ENCODE data around the gene CCDC178. TPM values are rescaled to one million over a fixed set of nuclear protein-coding genes. Genes with fewer than 3 reads are reported as not detected.
A peak's percentile ranks its signal among the peaks of the same experiment; 100 is the strongest.

The CCDC178 gene
- total RNA-seq, 2 donors from 2014 or later = not detected

DNA sequence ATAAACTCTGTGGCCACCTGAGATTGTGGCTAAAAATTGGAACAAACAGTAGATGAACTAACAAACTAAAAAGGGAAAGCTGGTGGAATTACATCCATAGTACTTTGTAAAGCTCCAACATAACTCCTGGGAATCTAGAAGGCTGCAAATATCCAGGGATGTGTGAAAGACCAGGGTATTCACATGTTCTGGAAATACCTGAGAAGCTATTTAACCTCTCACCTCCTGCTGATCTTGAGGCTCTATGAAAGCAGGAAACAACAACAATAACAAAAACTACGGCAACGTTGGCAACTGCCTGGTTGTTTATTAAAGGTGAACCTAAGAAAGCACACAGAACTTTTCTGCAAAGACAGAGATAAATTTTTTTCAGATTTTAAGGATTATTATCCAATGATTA lies 171.3 kb downstream of the CCDC178 start:
- DNase-seq (no peak), ATAC-seq (replicated peaks in 1 of 2) (no peak)
- H3K4me1 Mint-ChIP-seq (ENCODE audit: low read depth) = no peaks in the 10 kb centered on the region
- no peak overlapping the region for H3K27ac Mint-ChIP-seq
- no peak overlapping the region for H3K4me3 Mint-ChIP-seq
- H3K27me3 Mint-ChIP-seq (ENCODE audit: low read depth) = no peaks in the 10 kb centered on the region
- no peaks in the 10 kb centered on the region for H3K9me3 Mint-ChIP-seq
- no peaks in the 10 kb centered on the region for H3K36me3 Mint-ChIP-seq (ENCODE audit: insufficient read depth in 2 of 2)

DNA sequence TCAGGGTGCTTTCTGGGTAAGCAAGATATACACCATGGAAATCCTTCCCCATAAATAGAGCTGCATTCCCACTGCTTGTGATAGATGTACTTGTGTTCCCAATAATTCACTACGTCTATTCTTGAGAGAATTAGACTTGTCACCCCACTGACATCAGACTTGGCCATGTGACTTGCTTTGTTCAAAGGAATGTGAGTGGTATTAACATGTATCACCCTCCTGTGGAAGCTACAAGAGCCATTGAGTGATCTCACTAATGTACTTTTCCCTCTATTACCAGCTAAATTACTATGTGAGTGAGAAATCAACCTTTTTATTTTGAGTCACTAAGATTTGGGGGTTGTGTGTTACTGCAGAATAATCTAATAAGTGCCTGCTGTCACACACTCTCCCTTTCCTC lies 176.0 kb downstream of the CCDC178 start:
- H3K27me3 Mint-ChIP-seq (ENCODE audit: low read depth) = no peaks in the 10 kb centered on the region
- DNase-seq = no peak
- H3K27ac Mint-ChIP-seq = no peak overlapping the region
- ATAC-seq (replicated peaks in 1 of 2) = no peak
- H3K4me3 Mint-ChIP-seq = no peak overlapping the region
- H3K9me3 Mint-ChIP-seq = peaks cover 2 to 4% of the 10 kb centered on the region in 2 donors
- no peaks in the 10 kb centered on the region for H3K4me1 Mint-ChIP-seq (ENCODE audit: low read depth)
- no peaks in the 10 kb centered on the region for H3K36me3 Mint-ChIP-seq (ENCODE audit: insufficient read depth in 2 of 2)

DNA sequence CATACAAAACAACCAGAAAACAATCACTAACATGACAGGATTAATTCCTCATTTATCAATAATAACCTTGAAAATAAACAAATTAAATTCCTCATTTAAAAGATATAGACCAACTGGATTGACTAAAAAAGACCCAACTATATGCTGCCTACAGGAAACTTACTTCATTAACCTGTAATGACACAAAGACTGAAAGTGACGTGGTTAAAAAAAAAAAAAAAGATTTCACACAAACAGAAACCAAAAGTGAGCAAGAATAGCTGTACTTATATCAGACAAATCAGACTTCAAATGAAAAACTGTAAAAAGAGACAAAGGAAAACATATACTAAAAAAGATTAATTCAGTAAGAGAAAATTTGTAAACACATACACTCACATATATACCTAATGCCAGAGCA lies 201.2 kb downstream of the CCDC178 start:
- no peak for DNase-seq
- Mint-ChIP-seq H3K9me3 (peaks cover 12 to 13% of the 10 kb centered on the region in 2 donors), H3K4me3 (no peak overlapping the region), H3K36me3 (ENCODE audit: insufficient read depth in 2 of 2) (peaks cover 3 to 4% of the 10 kb centered on the region in 2 donors), H3K27me3 (ENCODE audit: low read depth) (no peaks in the 10 kb centered on the region), H3K27ac (peak overlapping the region; percentile 76), H3K4me1 (ENCODE audit: low read depth) (no peaks in the 10 kb centered on the region)
- ATAC-seq (replicated peaks in 1 of 2) = no peak

DNA sequence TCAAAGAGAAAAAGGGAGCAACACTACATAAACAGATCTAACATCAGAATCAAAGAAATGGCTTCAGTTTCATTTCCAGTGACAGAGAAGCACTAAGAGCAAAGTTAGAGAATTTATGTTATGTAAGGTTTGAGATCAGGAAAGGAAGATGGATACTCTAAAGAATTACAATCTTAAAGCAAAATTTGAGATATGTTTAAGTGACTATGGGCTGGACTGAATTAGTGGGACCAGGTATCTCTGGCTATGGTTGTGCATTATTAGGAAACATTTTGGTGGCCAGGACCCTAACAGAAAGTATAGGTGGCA lies 208.2 kb downstream of the CCDC178 start:
- Mint-ChIP-seq H3K36me3 (ENCODE audit: insufficient read depth in 2 of 2) (no peaks in the 10 kb centered on the region), H3K27ac (no peak overlapping the region), H3K4me3 (no peak overlapping the region)

DNA sequence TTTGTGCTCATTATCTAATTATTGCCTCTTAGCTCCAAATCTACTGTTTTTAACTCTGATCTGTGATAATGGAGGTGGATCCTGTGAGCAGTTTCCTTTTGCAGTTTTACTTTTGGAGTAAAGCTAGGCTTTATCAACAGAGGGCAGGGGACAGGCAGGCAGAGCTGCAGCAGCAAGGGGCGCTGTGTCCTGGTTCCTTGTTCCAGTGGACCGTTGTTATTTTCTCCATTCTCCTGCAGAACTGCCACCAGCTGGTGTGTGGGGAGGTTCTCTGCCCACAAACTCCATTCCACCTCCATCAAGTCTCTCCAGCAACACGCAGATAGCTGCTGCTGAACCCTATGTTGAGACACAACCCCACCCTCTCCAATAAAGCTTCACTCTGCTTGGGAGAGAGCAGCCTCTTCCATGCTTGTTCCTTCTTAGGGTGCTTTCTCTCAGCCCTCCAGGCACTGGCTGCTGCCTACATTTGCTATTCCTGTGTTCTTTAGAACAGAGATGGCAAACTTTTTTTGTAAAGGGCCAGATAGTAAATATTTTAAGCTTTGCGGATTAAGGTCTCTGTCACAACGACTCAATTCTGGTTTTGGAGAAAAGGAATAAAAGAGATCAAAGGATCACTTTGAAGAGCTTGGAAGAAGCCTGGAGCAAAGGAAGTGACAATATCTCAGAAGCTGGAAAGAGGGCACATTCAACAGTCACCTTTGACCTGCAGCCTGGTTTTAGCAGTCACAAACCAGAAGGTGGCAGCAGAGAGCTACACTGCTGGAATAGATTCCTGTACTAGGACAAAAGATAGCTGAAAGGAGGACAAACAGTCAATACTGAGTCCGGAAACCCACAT lies 208.8 kb downstream of the CCDC178 start:
- peak in 1 of 2 donors; percentile 36 for ATAC-seq (replicated peaks in 1 of 2)
- H3K27ac Mint-ChIP-seq = no peak overlapping the region
- H3K9me3 Mint-ChIP-seq = no peaks in the 10 kb centered on the region

More for the DNA sequence above, 208.2 kb downstream of the CCDC178 start:
- H3K27me3 Mint-ChIP-seq (ENCODE audit: low read depth) = no peaks in the 10 kb centered on the region
- H3K9me3 Mint-ChIP-seq = no peaks in the 10 kb centered on the region
- DNase-seq (no peak), ATAC-seq (replicated peaks in 1 of 2) (no peak)
- no peaks in the 10 kb centered on the region for H3K4me1 Mint-ChIP-seq (ENCODE audit: low read depth)

DNA sequence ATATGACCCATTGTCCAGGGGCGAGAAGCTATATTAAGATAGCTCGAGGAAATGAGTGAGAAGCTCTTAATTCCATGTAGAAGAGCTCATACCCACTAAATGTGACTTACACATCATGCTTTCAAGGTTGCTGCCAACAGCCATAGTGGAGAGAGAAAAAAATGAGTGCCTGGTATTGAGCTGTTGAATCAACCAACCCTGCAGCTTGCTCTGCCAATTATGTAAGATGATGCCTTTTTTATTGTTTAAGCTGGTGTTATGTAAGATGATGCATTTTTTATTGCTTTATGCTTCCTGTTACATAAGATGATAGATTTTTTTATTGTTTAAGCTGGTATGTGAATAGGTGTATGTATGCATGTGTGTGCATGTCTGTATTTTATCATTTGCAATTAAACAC lies 228.2 kb downstream of the CCDC178 start:
- no peak overlapping the region for H3K4me3 Mint-ChIP-seq

More for the DNA sequence above, 208.8 kb downstream of the CCDC178 start:
- Mint-ChIP-seq H3K4me1 (ENCODE audit: low read depth) (no peaks in the 10 kb centered on the region), H3K36me3 (ENCODE audit: insufficient read depth in 2 of 2) (no peaks in the 10 kb centered on the region), H3K4me3 (no peak overlapping the region), H3K27me3 (ENCODE audit: low read depth) (no peaks in the 10 kb centered on the region)
- peak; percentile 58 to 64 for DNase-seq

DNA sequence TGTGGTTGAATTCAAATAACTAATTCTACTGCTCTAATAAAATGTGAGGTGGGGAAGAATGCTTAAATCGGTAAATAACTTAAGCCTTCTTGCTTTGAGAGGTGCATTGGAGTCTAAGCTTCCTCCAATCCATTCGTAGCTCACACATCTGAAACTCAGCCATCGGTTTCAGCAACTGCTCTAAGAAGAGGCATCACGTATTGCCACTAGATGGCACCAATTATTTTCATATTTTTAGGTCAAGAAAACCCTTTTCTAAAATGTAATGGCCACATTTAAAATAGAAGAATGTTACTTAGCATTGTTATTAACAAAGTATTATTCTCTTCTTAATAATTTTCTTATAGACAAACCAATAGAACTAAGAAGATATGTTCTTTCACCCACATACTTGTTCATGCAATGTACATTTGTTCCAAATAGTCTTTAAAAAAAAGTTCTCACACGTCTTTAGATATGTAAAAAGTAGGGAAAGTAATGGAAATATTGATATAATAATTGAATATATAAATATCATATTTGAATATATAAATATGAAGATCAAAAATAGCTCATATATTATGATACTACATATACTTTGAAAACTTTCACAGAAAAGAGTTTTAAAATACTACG lies 229.8 kb downstream of the CCDC178 start:
- H3K4me3 Mint-ChIP-seq = no peak overlapping the region
- no peaks in the 10 kb centered on the region for H3K4me1 Mint-ChIP-seq (ENCODE audit: low read depth)
- no peak for DNase-seq
- H3K27me3 Mint-ChIP-seq (ENCODE audit: low read depth) = no peaks in the 10 kb centered on the region
- no peak overlapping the region for H3K27ac Mint-ChIP-seq
- ATAC-seq (replicated peaks in 1 of 2) = no peak
- no peaks in the 10 kb centered on the region for H3K36me3 Mint-ChIP-seq (ENCODE audit: insufficient read depth in 2 of 2)
- no peaks in the 10 kb centered on the region for H3K9me3 Mint-ChIP-seq

More for the DNA sequence above, 228.2 kb downstream of the CCDC178 start:
- Mint-ChIP-seq H3K27me3 (ENCODE audit: low read depth) (no peaks in the 10 kb centered on the region), H3K27ac (no peak overlapping the region), H3K36me3 (ENCODE audit: insufficient read depth in 2 of 2) (no peaks in the 10 kb centered on the region), H3K9me3 (no peaks in the 10 kb centered on the region), H3K4me1 (ENCODE audit: low read depth) (no peaks in the 10 kb centered on the region)
- DNase-seq (no peak), ATAC-seq (replicated peaks in 1 of 2) (no peak)

DNA sequence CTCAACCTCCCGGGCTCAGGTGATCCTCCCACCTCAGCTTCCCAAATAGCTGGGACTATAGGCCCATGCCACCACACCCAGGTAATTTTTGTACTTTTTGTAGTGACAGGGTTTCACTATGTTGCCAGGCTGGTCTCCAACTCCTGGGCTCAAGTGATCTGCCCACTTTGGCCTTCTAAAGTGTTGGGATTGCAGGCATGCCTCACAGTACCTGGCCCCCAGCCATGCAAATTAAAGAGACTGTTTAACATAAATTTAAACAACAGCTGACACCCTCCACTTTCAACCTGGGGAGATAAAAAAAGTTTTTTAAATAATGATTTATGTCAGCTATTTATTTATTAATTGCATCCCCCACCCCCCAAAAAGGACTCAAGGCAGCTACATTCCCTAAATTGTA lies 234.7 kb downstream of the CCDC178 start:
- H3K36me3 Mint-ChIP-seq (ENCODE audit: insufficient read depth in 2 of 2) = no peaks in the 10 kb centered on the region

DNA sequence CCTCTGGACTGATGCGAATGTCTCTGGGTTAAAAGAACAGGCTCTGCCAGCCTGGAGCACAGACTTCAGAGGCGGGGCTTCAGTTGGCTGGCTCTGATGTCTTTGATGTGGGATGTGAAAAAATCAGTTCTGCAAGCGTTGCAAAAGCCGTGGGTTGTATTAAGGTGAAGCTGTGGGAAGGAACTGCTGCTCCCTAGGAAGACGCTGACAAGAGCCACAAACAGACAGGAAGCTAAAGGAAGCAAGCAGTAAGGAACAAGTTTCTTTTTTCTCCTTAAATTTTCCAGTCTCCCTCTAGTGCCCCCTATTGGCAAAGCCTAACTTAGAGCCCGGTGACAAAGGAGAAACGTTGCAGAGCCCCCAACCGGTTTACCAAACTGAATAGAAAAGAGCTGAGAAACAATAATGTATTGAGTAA lies 239.0 kb downstream of the CCDC178 start:
- H3K4me3 Mint-ChIP-seq = no peak overlapping the region
- H3K27ac Mint-ChIP-seq = no peak overlapping the region
- H3K9me3 Mint-ChIP-seq = peaks cover 0 to 2% of the 10 kb centered on the region in 2 donors
- DNase-seq = no peak
- no peaks in the 10 kb centered on the region for H3K4me1 Mint-ChIP-seq (ENCODE audit: low read depth)
- no peaks in the 10 kb centered on the region for H3K36me3 Mint-ChIP-seq (ENCODE audit: insufficient read depth in 2 of 2)
- H3K27me3 Mint-ChIP-seq (ENCODE audit: low read depth) = no peaks in the 10 kb centered on the region
- no peak for ATAC-seq (replicated peaks in 1 of 2)

More for the DNA sequence above, 234.7 kb downstream of the CCDC178 start:
- DNase-seq (no peak), ATAC-seq (replicated peaks in 1 of 2) (no peak)
- Mint-ChIP-seq H3K27me3 (ENCODE audit: low read depth) (no peaks in the 10 kb centered on the region), H3K27ac (no peak overlapping the region), H3K4me3 (no peak overlapping the region), H3K9me3 (no peaks in the 10 kb centered on the region), H3K4me1 (ENCODE audit: low read depth) (no peaks in the 10 kb centered on the region)

DNA sequence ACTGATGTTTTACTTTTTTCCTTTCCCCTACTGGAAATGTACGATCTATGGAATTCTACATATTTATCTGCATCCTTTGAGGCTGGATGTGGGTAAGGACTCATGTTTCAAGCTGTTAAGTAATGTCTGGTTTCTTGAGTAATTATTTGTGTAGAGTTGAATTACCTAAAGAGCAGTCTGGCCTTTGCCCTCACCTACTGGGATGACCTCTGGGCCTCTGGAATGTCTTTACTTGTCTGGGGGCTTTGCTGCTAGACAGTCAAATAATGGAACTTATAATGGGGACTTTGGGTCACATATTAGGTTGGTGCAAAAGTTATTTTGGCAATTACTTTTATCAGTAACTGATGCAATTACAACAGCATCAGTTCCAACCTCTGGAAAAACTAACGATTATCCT lies 244.7 kb downstream of the CCDC178 start:
- no peaks in the 10 kb centered on the region for H3K27me3 Mint-ChIP-seq (ENCODE audit: low read depth)
- no peak for DNase-seq
- no peaks in the 10 kb centered on the region for H3K4me1 Mint-ChIP-seq (ENCODE audit: low read depth)
- no peak overlapping the region for H3K4me3 Mint-ChIP-seq
- H3K27ac Mint-ChIP-seq = no peak overlapping the region
- H3K9me3 Mint-ChIP-seq = peaks cover 0 to 2% of the 10 kb centered on the region in 2 donors
- H3K36me3 Mint-ChIP-seq (ENCODE audit: insufficient read depth in 2 of 2) = no peaks in the 10 kb centered on the region
- ATAC-seq (replicated peaks in 1 of 2) = no peak

DNA sequence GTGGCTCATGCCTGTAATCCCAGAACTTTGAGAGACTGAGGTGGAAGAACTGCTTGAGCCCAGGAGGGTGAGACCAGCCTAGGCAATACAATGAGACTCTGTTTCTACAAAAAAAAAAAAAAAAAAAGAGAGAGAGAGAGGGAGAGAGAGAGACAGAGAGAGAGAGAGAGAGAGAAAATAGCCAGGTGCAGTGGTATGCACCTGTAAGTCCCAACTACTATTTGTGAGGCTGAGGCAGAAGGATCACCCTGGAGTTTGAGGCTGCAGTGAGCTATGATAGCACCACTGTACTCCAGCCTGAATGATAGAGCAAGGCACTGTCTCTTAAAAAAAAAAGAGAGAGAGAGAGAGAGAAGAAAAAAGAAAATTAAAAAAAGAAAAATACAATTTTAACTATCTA lies 245.7 kb downstream of the CCDC178 start:
- H3K4me3 Mint-ChIP-seq = no peak overlapping the region
- H3K27ac Mint-ChIP-seq = no peak overlapping the region

DNA sequence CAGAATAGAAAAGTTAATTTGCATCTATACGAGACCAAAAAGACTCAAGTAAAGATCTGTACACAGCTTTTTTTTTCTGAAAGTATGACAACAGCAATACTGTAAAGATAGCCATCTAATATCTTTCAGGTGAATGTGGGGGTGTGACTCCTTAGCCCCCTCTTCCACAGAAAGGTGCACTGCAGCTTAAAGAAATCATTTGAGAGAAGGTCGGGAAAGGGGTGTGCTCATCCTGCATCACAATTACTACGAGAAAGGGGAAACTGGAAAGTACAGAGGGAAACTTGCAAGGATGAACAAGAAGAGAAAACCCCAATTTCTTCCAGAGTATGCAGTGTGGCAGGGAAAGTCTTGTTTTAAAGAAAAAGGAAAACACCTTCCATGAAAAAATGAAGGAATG lies 255.6 kb downstream of the CCDC178 start:
- Mint-ChIP-seq H3K27me3 (ENCODE audit: low read depth) (no peaks in the 10 kb centered on the region), H3K36me3 (ENCODE audit: insufficient read depth in 2 of 2) (no peaks in the 10 kb centered on the region), H3K9me3 (peaks cover 3 to 6% of the 10 kb centered on the region in 2 donors), H3K27ac (no peak overlapping the region), H3K4me3 (no peak overlapping the region), H3K4me1 (ENCODE audit: low read depth) (no peaks in the 10 kb centered on the region)
- DNase-seq (no peak), ATAC-seq (replicated peaks in 1 of 2) (no peak)

More for the DNA sequence above, 245.7 kb downstream of the CCDC178 start:
- DNase-seq (no peak), ATAC-seq (replicated peaks in 1 of 2) (no peak)
- Mint-ChIP-seq H3K4me1 (ENCODE audit: low read depth) (no peaks in the 10 kb centered on the region), H3K9me3 (peaks cover 0 to 2% of the 10 kb centered on the region in 2 donors), H3K27me3 (ENCODE audit: low read depth) (no peaks in the 10 kb centered on the region), H3K36me3 (ENCODE audit: insufficient read depth in 2 of 2) (no peaks in the 10 kb centered on the region)

DNA sequence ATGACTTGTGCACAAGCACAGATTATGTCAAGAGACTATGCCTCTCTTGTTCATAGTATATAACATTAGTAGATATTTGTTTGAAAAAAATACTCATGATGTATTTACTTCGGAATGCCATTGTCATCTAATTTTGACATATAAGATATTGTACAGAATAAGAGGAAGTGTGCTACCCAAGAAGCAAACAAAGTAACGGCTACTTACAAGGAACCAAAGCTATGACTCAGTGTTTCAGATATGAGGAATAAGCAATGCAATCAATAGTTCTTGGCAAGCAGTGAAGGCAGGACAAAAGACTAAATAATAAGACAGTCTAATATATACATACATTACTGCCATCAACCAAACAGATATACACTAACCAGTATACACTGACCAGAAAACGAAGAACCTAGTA lies 256.3 kb downstream of the CCDC178 start:
- H3K36me3 Mint-ChIP-seq (ENCODE audit: insufficient read depth in 2 of 2) = no peaks in the 10 kb centered on the region
- H3K4me1 Mint-ChIP-seq (ENCODE audit: low read depth) = no peaks in the 10 kb centered on the region
- DNase-seq = no peak
- H3K9me3 Mint-ChIP-seq = peaks cover 3 to 6% of the 10 kb centered on the region in 2 donors
- no peaks in the 10 kb centered on the region for H3K27me3 Mint-ChIP-seq (ENCODE audit: low read depth)
- H3K27ac Mint-ChIP-seq = no peak overlapping the region
- no peak overlapping the region for H3K4me3 Mint-ChIP-seq
- no peak for ATAC-seq (replicated peaks in 1 of 2)
